IPS-NIHi7 (cell line): ENCODE measurements around the gene RAB36.

Experiments
- DNase-seq: peaks from one replicate; pipeline ENCODE4 v3.0.0; 2012; ENCODE audit warnings: mixed read lengths; ENCODE audit errors: extremely low spot score

The RAB36 gene

DNA sequence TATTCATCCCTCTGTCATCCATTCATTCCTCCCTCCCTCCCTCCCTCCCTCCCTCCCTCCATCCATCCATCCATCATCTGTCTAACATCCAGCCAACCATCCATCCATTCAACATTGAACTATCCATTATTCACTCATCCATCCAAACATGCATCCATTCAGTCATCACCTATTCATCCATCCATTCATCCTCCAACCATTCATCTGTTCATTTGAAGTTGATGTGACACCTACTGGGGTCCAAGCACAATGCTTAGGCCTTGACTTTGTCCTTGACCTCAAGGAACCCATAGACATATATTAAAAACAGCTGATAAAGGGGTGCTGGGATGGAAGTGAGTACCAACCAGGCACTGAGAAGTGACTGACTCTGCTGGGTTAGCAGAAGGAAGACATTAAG lies 61.6 kb downstream of the RAB36 start:
- no peak for DNase-seq

DNA sequence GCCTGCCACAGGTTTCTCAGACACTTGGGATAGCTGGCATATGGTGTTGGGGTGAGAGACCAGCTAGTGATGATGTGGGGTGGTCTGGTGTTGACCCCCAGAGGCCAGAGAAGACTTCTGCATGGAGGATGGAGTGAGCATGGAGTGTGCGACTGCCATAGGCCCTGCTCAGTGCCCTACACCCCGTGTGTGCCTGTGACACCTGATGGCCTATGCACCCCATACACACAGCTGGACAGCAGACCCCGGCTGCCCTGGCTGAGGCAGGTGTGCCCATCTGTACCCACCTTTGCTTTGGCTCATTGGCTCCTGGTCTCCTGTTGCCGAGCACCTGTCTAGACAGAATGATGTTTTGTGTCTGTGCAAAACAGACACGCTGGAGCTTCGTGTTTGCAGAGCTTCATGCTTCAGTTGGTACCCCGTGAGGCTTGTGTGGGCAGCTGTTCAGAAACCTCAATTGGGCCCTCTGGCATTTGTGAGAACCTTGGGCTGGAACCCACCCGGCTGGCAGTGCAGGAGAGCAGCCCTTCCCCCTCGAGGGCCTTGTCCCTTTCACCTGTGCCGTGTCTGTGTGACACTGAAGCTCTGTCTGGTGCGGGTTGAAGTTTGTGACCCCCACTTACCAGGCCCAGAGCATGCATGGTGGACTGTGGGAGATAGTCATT lies 62.6 kb downstream of the RAB36 start:
- DNase-seq = no peak

GRCh38 chr22:23210428-23211170 lies 65.3 kb downstream of the RAB36 start:
- no peak for DNase-seq

DNA sequence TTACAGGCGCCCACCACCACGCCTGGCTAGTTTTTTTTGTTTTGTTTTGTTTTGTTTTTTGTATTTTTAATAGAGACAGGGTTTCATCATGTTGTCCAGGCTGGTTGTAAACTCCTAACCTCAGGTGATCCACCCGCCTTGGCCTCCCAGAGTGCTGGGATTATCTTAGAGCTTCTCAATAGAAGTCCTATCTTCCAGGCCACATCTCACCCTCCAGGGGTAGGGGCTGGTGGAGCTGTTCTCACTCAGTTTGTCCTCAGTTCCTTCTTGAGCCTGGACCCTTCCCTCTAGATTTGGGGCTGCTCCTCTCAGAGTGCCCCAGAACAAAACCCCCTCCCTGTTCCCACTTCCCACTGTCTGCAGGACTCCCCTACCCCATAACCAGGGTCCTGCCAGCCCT lies 66.3 kb downstream of the RAB36 start:
- DNase-seq = no peak

DNA sequence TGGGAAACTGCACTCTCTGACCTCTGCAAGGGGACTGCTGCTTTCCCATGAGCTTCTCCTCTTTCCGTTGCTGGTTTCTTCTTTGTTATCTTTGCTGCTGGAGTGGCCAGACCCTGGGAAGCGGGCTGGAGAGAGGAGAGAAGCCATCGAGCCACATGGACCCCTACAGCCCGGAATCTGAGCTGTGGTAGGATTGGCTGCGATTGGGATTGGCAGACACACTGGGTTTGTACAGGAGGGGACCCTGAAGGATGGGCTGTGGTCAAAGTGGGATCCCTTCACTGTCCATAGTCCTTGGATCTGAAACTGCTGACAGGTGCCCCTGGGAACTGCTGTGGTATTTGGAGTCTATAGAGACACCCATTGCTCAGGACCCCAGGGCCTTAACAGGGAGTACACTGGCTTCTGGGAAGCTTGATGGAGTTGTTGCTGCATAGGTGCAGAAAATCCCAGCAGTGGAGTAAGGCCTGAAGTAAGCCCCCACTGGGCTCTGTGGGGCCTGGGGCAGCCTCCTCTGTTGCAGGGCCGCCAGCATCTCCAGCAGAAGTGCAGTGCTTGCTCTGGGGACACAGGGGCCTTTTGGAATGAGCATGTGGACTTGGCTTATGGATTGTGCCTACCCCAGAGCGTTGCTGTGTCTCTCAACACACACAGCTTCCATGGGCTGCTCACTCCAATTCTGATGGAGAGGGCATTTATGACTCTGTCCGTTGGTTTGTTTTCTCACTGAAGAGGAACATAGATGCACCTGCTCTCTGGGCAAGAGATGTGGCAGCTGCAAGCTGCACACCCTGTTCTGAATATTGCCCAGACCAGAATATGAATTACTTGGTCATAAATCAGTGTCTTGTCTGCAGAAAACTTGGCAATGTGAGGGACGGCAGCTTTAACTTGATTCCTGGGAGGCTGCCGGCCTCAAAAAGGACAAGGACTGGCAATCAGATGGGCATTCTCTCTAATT lies 67.1 kb downstream of the RAB36 start:
- no peak for DNase-seq

GRCh38 chr22:23213022-23213555 lies 67.8 kb downstream of the RAB36 start:
- DNase-seq = no peak

DNA sequence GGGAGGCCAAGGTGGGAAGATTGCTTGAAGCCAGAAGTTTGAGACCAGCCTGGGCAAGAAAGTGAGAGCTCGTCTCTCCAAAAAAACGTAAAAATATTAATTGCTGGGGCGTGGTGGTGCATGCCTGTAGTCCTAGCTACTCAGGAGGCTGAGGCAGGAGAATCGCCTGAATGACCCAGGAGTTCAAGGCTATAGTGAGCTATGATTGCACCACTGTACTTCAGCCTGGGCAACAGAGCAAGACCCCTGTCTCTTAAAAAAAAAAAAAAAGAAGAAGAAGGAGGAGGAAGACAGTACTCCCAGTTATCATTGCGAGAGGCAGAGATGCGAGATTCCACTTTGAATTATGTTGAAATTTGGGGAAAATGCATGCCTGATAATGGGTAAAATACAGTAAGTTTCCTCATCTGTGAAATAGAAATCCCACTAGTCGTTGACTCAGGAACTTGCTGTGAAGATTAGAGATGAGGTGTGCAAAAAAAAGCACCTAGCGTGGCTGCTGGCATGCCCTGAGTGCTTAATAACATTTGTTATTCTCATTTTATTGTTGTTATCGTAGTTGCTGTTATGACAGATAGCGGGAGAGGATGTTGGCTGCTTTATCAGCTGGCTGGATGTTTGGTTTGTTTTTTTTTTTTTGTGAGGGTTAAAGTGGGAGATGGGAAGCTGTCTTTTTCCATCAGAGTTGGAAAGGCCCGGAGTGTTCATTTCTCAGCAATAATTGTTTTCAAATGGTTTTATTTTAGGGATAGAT lies 68.5 kb downstream of the RAB36 start:
- no peak for DNase-seq
